T-helper 1 cell treated with Interleukin-12 subunit alpha and Interleukin-12 subunit beta and Interleukin-4 antibody, amounts not matched to agents 30 μg/mL and 1 μg/mL, for 36 hours (primary cell): ENCODE results near the gene NLRC5.

ENCODE experiments used
- H3K27ac Mint-ChIP-seq: one replicate; pipeline ENCODE4 v1.8.0; 2021; ENCODE audit warnings: mild to moderate bottlenecking, mixed read lengths
- H3K27me3 Mint-ChIP-seq: one replicate; pipeline ENCODE4 v1.8.0; 2021; ENCODE audit warnings: low read depth, mixed read lengths
- H3K36me3 Mint-ChIP-seq: one replicate; pipeline ENCODE4 v1.8.0; 2021; ENCODE audit warnings: low read depth, mixed read lengths
- H3K4me1 Mint-ChIP-seq: one replicate; pipeline ENCODE4 v1.8.0; 2021; ENCODE audit warnings: low read depth, mixed read lengths
- H3K4me3 Mint-ChIP-seq: one replicate; pipeline ENCODE4 v1.8.0; 2021; ENCODE audit warnings: mild to moderate bottlenecking, moderate library complexity, mixed read lengths
- H3K9me3 Mint-ChIP-seq: one replicate; pipeline ENCODE4 v1.8.0; 2021; ENCODE audit warnings: mixed read lengths

NLRC5 gene

DNA sequence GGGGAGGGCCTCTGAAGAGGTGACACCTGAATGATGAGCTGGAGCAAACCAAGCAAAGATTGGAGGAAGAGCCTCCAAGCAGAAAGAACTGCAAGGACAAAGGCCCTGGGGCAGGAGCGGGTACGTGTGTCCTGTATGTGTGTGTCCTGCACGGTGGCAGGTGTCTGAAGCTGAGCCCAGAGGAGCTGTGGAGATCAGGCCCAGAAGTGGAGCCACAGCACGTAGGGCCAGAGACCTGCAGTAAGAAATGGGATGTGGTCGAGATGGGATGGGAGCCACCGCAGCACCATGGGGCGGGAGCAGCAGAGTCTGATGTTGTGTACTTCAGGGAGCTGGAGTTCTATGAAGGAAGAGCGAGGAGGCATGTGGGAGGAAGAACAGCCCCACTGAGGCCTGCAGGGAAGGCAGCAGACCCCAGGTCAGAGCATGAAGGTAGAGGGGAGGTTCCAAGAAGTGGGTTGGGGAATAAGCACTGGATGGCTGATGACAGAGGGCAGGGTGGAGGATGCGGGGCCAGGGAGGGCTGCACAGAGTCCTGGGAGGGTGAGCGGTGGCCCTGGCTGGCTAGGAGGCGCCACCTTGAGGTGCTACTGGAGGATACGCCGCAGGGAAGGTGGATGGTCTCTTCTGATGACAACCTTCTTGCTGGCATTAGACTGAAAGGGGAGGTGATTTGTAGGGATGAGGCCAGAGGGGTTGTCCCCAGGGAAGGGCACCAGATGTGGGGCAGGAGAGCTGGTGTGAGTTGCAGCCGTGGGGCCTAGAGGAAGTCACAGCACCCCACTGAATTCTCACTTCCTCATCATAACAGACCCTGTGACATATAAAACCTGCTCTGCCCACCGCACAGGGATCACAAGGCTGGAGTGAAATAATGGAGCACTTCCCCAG lies 38.2 kb upstream of the NLRC5 start:
- Mint-ChIP-seq H3K4me1 (peaks cover 18% of the 10 kb centered on the region), H3K9me3 (no peaks in the 10 kb centered on the region), H3K4me3 (no peak overlapping the region)

GRCh38 chr16:56953006-56953405 lies 36.4 kb upstream of the NLRC5 start:
- Mint-ChIP-seq H3K4me1 (peaks cover 14% of the 10 kb centered on the region), H3K4me3 (no peak overlapping the region), H3K27ac (no peak overlapping the region), H3K27me3 (no peaks in the 10 kb centered on the region), H3K36me3 (peaks cover 3% of the 10 kb centered on the region), H3K9me3 (no peaks in the 10 kb centered on the region)

More for the DNA sequence above, 38.2 kb upstream of the NLRC5 start:
- H3K27me3 Mint-ChIP-seq, result no peaks in the 10 kb centered on the region
- peaks cover 8% of the 10 kb centered on the region for H3K36me3 Mint-ChIP-seq
- H3K27ac Mint-ChIP-seq, result peak overlapping the region; percentile 24

DNA sequence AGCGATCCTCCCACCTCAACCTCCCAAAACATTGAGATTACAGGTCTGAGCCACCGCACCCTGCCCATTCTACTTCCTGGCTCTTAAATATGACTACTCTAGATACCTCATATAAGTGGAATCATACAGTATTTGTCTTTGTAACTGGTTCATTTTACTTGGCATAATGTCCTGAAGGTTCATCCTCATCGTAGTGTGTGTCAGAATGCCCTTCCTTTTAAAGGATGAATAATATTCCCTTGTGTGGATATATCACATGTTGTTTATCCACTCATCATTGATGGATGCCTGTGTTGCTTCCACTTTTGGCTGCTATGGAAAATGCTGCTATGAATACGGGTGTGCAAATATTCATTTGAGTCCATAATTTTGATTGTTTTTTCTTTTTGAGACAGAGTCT lies 33.3 kb upstream of the NLRC5 start:
- Mint-ChIP-seq H3K9me3 (no peaks in the 10 kb centered on the region), H3K4me1 (peaks cover 5% of the 10 kb centered on the region), H3K36me3 (no peaks in the 10 kb centered on the region), H3K4me3 (no peak overlapping the region), H3K27me3 (peaks cover 7% of the 10 kb centered on the region), H3K27ac (no peak overlapping the region)

- H3K4me1 Mint-ChIP-seq, result no peaks in the 10 kb centered on the region
- no peaks in the 10 kb centered on the region for H3K36me3 Mint-ChIP-seq
- no peak overlapping the region for H3K27ac Mint-ChIP-seq
- H3K9me3 Mint-ChIP-seq, result no peaks in the 10 kb centered on the region
- H3K27me3 Mint-ChIP-seq, result peaks cover 7% of the 10 kb centered on the region
- no peak overlapping the region for H3K4me3 Mint-ChIP-seq
Observed at GRCh38 chr16:56956756-56957155, 32.6 kb upstream of the NLRC5 start.

GRCh38 chr16:56960681-56961281 lies 28.6 kb upstream of the NLRC5 start:
- Mint-ChIP-seq H3K36me3 (no peaks in the 10 kb centered on the region), H3K4me3 (no peak overlapping the region), H3K27me3 (peaks cover 7% of the 10 kb centered on the region), H3K9me3 (no peaks in the 10 kb centered on the region), H3K4me1 (peaks cover 13% of the 10 kb centered on the region), H3K27ac (no peak overlapping the region)

- peaks cover 7% of the 10 kb centered on the region for H3K27me3 Mint-ChIP-seq
- no peaks in the 10 kb centered on the region for H3K9me3 Mint-ChIP-seq
- H3K4me1 Mint-ChIP-seq, result peaks cover 18% of the 10 kb centered on the region
- no peak overlapping the region for H3K27ac Mint-ChIP-seq
- no peak overlapping the region for H3K4me3 Mint-ChIP-seq
- no peaks in the 10 kb centered on the region for H3K36me3 Mint-ChIP-seq
Observed at GRCh38 chr16:56961386-56961785, 28.0 kb upstream of the NLRC5 start.

DNA sequence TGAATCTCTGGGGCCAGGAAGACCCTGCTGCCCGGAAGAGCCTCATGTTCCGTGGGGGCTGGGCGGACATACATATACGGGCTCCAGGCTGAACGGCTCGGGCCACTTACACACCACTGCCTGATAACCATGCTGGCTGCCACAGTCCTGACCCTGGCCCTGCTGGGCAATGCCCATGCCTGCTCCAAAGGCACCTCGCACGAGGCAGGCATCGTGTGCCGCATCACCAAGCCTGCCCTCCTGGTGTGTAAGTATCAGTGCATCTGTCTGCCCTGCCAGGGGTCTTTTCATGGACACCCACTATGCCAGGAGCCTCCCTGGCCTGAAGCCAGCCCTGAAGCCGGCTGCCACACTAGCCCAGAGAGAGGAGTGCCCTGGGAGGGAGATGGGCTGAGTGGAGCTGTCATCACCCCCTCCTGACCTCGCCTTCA lies 27.5 kb upstream of the NLRC5 start, which contains the start of gene CETP:
Gene CETP (plus strand): TSS at position 100 of the 431 bp plus-strand sequence. CDS start 30 bp downstream, at position 130.
- no peaks in the 10 kb centered on the region for H3K9me3 Mint-ChIP-seq
- H3K36me3 Mint-ChIP-seq, result no peaks in the 10 kb centered on the region
- H3K27ac Mint-ChIP-seq, result no peak within 1 kb of the TSS
- peaks cover 7% of the 10 kb centered on the region for H3K27me3 Mint-ChIP-seq
- H3K4me1 Mint-ChIP-seq, result peaks cover 18% of the 10 kb centered on the region
- H3K4me3 Mint-ChIP-seq, result no peak within 1 kb of the TSS

GRCh38 chr16:56964243-56965148 lies 24.9 kb upstream of the NLRC5 start:
- peak overlapping the region; percentile 3 for H3K27ac Mint-ChIP-seq
- no peaks in the 10 kb centered on the region for H3K36me3 Mint-ChIP-seq
- peaks cover 2% of the 10 kb centered on the region for H3K27me3 Mint-ChIP-seq
- H3K9me3 Mint-ChIP-seq, result no peaks in the 10 kb centered on the region
- no peak overlapping the region for H3K4me3 Mint-ChIP-seq
- H3K4me1 Mint-ChIP-seq, result peaks cover 18% of the 10 kb centered on the region

DNA sequence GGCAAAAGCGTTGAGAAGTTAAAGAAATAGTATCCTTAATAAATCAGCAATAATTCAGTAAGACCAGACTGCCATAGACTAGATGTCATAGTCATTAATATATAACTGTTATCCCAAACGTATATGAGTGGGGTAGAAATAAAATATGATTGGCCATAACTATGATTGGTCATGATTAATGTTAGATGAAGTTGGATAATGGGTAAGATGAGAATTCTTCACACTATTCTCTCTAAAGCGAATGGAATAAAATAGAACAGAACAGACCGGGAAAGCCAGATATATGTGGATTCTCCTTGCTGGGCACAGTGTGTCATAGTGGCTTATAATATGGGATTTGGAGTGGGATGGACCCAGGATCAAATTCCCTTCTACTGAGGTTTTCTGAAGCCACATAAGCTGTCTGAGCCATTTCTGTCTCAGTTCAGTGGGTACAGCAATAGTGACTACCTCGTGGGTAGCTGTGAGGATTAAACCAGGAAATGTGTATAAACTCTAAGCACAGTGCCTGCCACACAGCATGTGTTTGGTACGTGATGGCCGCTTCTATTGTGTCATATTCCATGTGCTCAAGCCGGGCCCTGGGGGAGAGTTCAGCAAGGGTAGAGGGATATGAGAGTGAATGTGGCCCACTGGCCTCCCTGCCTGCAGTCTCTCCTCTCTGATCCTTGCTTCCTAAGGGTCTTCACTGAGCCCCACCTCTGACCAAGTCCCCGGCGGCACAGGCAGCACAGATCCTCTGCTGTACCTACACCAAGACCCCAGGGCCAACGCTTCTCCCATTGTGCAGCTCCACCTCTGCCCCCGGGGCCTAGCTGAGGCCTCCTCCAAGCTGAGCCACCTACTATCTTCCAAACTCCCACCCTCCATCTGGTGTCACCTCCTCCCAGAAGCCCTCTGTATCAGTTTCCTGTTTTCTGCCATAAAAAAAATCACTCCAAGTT lies 23.9 kb upstream of the NLRC5 start:
- Mint-ChIP-seq H3K27ac (peak overlapping the region; percentile 28), H3K27me3 (no peaks in the 10 kb centered on the region), H3K4me1 (peaks cover 21% of the 10 kb centered on the region), H3K36me3 (no peaks in the 10 kb centered on the region), H3K4me3 (no peak overlapping the region), H3K9me3 (no peaks in the 10 kb centered on the region)

GRCh38 chr16:56966093-56966475 lies 23.3 kb upstream of the NLRC5 start:
- Mint-ChIP-seq H3K36me3 (no peaks in the 10 kb centered on the region), H3K9me3 (no peaks in the 10 kb centered on the region), H3K4me3 (no peak overlapping the region), H3K27ac (peak overlapping the region; percentile 28), H3K4me1 (peaks cover 24% of the 10 kb centered on the region), H3K27me3 (no peaks in the 10 kb centered on the region)

DNA sequence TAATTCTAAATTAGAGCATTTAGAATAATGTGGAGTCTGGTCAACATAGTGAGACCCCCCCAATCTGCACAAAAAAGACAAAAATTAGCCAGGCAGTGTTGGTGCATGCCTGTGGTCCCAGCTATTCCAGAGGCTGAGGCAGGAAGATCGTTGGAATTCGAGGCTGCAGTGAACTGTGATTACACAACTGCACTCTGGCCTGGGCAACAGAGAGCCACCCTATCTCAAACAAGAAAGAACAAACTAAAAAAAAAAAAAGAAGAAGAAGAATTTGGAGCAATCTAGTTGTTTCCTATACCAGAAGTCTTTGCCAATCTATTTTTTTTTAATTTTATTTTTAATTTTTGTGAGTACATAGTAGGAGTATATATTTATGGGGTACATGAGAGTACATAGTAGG lies 21.6 kb upstream of the NLRC5 start:
- no peaks in the 10 kb centered on the region for H3K27me3 Mint-ChIP-seq
- no peak overlapping the region for H3K27ac Mint-ChIP-seq
- no peaks in the 10 kb centered on the region for H3K36me3 Mint-ChIP-seq
- no peaks in the 10 kb centered on the region for H3K9me3 Mint-ChIP-seq
- H3K4me1 Mint-ChIP-seq, result peaks cover 29% of the 10 kb centered on the region
- no peak overlapping the region for H3K4me3 Mint-ChIP-seq

DNA sequence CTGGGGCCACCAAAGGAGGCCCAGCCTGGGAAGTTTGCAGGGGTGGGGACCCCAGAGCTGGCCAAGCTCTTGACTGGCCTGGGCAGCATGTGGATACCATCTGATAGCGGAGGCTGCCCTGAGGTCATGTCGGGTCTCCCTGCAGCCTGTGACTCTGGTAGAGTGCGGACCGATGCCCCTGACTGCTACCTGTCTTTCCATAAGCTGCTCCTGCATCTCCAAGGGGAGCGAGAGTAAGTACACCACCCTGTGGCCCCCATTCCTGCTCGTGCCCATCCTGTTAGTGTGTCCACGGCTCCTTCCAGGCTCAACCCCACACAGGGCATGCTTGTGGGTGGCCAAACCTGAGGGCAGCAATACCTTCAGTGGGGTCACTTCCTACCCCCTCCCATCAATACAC lies 19.6 kb upstream of the NLRC5 start:
- Mint-ChIP-seq H3K4me3 (no peak overlapping the region), H3K4me1 (peaks cover 36% of the 10 kb centered on the region), H3K27me3 (no peaks in the 10 kb centered on the region), H3K9me3 (no peaks in the 10 kb centered on the region), H3K27ac (no peak overlapping the region), H3K36me3 (peaks cover 1% of the 10 kb centered on the region)

DNA sequence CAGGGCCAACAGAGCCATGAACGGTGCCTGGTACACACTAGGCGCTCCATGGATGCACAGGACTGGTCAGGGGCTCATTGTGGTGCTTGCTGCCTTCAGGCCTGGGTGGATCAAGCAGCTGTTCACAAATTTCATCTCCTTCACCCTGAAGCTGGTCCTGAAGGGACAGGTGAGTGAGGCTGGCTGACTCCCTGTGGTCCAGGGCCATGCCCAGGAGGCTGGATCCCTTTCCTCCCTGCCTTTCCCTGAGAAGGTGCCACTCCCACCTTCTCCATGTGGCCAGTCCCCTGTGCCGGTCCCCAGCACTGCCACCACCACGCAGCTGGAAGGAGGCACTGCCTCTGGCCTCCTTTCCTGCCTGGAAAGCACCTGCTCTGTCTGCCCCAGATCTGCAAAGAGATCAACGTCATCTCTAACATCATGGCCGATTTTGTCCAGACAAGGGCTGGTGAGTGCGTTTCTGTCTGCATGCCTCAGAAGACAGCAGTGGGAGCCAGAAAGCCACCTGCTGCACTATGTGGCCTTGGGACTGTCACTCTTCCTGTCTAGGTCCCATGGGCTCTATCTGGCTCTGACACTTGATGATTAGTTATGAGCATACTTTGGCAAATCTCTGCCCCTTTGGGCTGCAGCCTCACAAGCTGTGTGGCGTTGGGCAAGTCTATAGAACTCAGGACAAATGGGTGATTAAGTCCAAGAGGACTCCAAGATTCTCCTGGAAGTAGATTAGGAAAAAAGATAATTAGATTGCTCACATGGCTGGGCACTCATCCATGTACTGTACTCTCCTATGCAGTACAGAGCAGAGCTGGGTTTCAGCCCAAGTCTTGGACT lies 18.2 kb upstream of the NLRC5 start:
- Mint-ChIP-seq H3K27ac (no peak overlapping the region), H3K36me3 (peaks cover 1% of the 10 kb centered on the region), H3K9me3 (no peaks in the 10 kb centered on the region), H3K4me3 (no peak overlapping the region), H3K4me1 (peaks cover 34% of the 10 kb centered on the region), H3K27me3 (no peaks in the 10 kb centered on the region)
